Measurements from ENCODE around the gene CCDC60.

CCDC60 gene, protein sequence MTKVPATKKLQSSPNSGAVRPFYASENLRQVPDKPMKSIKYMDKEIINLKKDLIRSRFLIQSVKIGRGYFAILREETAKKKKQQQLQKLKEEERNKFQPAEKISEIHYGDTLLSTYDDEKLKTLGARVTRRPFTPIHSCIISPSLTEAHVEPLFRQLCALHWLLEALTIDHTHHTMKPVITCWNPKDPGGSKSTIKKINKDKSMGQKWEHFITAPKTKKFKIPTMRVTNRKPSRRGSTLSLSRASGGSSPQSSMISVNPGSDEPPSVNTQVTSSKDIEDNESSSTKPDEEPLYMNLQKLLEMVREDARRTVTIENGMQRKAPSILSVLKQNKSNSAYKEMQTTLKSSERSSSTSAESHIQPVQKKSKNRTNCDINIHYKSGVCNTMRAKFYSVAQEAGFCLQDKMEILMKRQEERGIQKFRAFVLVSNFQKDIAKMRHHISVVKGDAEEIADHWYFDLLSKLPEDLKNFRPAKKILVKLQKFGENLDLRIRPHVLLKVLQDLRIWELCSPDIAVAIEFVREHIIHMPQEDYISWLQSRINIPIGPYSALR

DNA sequence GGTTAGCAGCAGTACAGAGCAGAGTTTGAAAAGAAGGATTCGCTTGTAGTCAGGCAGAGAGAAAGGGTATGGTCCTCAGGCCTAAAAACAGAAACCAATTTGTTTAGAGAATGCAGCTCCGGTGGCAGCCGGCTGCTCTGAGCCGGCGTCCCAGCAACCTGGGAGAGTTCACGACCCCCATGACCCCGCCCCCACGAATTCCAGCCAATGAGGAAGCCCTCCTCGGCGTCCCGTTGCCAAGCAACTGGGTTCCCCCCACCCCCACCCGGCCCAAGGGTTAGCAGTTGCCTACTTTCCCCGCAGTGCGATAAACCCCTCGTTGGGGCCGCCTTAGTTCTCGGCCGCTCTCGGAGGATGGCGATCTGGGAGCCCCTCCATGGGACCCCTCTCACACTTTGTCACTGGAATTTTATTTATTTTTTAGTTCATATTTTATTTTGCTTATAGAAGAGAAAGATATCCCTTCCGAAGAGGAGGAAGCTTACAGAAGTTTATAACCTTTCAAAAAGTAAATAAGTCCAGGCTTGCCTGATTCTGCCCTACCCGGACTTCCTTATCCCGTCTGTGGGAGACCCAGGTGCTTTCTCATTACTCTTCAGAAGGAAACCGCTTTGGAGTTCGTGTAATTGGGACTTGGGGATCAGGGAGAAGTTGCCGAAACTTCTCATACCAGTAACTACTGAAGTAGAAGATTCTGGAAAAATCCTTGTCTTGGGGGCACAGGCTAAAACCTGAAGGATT is at the start of gene CCDC60:
Gene CCDC60 (plus strand): TSS at position 300 of the 741 bp plus-strand sequence. CDS start 448 bp downstream, outside the sequence.
- peak; percentile 30 for DNase-seq (ENCODE audit: extremely low spot score)
- ChIA-PET CTCF (interaction anchor here (1.0 kb wide), 1 partner anchor 77 kb away, joined by 5 read pairs; no protein-coding TSS in a partner anchor), POLR2A (no interaction called here)
- TF ChIP-seq FOXM1 (IDR thresholded peaks at IDR 0.05; ENCODE audit: borderline replicate concordance) (no peak), LEF1 (IDR thresholded peaks at IDR 0.05; ENCODE audit: borderline replicate concordance) (no peak), SUZ12 (IDR thresholded peaks at IDR 0.05) (no peak), L3MBTL2 (conservative IDR thresholded peaks at IDR 0.05) (no peak), SP1 (IDR thresholded peaks at IDR 0.05) (no peak), ARNT (IDR thresholded peaks at IDR 0.05) (no peak)
- TF ChIP-seq, protein P1, sequence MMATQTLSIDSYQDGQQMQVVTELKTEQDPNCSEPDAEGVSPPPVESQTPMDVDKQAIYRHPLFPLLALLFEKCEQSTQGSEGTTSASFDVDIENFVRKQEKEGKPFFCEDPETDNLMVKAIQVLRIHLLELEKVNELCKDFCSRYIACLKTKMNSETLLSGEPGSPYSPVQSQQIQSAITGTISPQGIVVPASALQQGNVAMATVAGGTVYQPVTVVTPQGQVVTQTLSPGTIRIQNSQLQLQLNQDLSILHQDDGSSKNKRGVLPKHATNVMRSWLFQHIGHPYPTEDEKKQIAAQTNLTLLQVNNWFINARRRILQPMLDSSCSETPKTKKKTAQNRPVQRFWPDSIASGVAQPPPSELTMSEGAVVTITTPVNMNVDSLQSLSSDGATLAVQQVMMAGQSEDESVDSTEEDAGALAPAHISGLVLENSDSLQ (IDR thresholded peaks at IDR 0.05) = no peak

DNA sequence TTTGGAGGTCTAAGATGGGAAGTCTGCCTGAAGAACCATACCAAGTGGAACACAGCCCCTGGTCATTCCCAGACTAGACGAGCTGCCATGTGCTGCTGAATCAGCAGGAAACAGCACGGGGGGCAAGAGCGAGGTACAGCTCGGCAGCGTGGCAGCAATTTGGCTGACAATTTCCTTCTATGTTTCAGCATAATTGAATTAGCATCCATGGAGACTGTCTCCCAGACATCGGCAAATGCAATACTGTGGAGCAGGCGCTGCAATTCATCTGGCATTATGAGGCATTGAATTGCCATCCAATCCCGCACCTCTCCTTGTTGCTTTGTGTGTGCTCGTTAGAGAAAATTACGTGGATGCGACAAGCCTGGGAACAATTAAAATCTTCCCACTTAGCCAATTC is 46.0 kb upstream of the CCDC60 start:
- TF ChIP-seq L3MBTL2 (conservative IDR thresholded peaks at IDR 0.05) (no peak), ZNF384 (IDR thresholded peaks at IDR 0.05) (no peak), CTBP1 (IDR thresholded peaks at IDR 0.05; ENCODE audit: borderline replicate concordance) (no peak), FOXK2 (IDR thresholded peaks at IDR 0.05) (no peak), SUZ12 (IDR thresholded peaks at IDR 0.05) (no peak), HDGF (IDR thresholded peaks at IDR 0.05; ENCODE audit: borderline replicate concordance) (no peak), TARDBP (IDR thresholded peaks at IDR 0.05) (no peak), FOXM1 (IDR thresholded peaks at IDR 0.05; ENCODE audit: borderline replicate concordance) (no peak), NFRKB (IDR thresholded peaks at IDR 0.05) (no peak), ELF4 (IDR thresholded peaks at IDR 0.05) (no peak), BHLHE40 (IDR thresholded peaks at IDR 0.05; ENCODE audit: borderline replicate concordance) (no peak), LEF1 (IDR thresholded peaks at IDR 0.05; ENCODE audit: borderline replicate concordance) (no peak), SP1 (IDR thresholded peaks at IDR 0.05) (no peak), ARNT (IDR thresholded peaks at IDR 0.05) (no peak), FOXA1 (IDR thresholded peaks at IDR 0.05) (no peak)
- TF ChIP-seq, protein P1 (IDR thresholded peaks at IDR 0.05) = no peak
- ChIA-PET CTCF (interaction anchor here (0.6 kb wide), 1 partner anchor 14 kb away, joined by 5 read pairs; no protein-coding TSS in a partner anchor), POLR2A (no interaction called here)
- no peak for DNase-seq (ENCODE audit: extremely low spot score)

DNA sequence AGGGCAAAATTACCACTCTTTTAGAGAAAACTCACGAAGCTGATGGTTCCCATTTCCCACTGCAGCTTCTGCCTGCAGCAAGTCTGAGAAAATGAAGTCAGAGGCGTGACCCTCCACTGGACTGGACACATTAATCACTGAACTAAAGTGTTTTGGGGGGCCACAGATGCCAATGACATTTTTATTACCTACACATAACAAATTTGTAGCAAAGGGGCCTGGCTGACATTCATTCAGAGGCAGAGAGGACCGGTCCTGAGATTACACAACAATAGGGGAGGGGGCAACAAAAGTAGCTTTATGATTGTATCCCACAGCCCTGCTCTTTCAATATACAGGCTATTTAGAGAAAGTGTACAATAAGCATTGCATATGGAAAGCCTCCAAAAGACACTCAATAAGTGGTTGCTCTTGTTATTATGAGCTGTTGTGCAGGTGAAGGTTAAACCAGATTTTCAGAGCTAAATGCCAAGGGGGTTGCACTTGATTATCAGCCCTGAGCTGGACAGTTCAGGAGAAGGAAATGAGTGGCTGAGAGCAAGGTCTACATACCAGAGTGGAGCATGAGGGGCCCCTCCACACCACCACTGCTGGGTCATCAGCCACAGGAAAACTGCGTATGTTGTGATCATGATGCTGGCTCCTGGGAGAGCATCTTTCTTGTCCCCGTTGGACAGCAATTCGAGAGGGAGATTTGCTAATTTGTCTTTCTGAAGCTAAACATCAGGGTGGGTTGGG is 41.5 kb upstream of the CCDC60 start:
- ChIA-PET CTCF (no interaction called here), POLR2A (no interaction called here)
- DNase-seq (ENCODE audit: extremely low spot score) = no peak
- TF ChIP-seq FOXM1 (IDR thresholded peaks at IDR 0.05; ENCODE audit: borderline replicate concordance) (no peak), SP1 (IDR thresholded peaks at IDR 0.05) (no peak), TARDBP (IDR thresholded peaks at IDR 0.05) (no peak), FOXA1 (IDR thresholded peaks at IDR 0.05) (no peak), HDGF (IDR thresholded peaks at IDR 0.05; ENCODE audit: borderline replicate concordance) (no peak), CTBP1 (IDR thresholded peaks at IDR 0.05; ENCODE audit: borderline replicate concordance) (no peak), ARNT (IDR thresholded peaks at IDR 0.05) (no peak), SUZ12 (IDR thresholded peaks at IDR 0.05) (no peak), ZNF384 (IDR thresholded peaks at IDR 0.05) (no peak), FOXK2 (IDR thresholded peaks at IDR 0.05) (no peak), BHLHE40 (IDR thresholded peaks at IDR 0.05; ENCODE audit: borderline replicate concordance) (no peak), LEF1 (IDR thresholded peaks at IDR 0.05; ENCODE audit: borderline replicate concordance) (no peak), ELF4 (IDR thresholded peaks at IDR 0.05) (no peak), L3MBTL2 (conservative IDR thresholded peaks at IDR 0.05) (no peak), NFRKB (IDR thresholded peaks at IDR 0.05) (no peak)
- TF ChIP-seq, protein P1 (IDR thresholded peaks at IDR 0.05) = no peak

DNA sequence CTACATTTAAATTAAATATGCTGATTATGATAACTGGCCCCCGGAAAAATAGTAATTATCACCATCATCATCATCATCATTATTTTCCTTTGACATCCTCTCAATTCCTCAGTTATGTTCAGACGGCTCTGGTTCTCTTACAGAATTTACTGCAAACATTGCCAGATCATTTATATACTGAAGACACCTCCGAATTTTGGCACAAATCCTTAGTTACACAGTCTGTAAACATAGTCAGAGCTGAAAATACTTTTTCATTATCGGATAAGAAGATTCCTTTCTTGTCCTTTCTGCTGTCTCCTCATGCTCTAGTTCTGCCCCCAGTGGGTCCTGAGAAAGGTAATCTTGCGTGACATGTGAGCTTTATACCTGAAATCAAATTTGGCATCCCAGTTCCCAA is 40.3 kb upstream of the CCDC60 start:
- DNase-seq (ENCODE audit: extremely low spot score) = no peak
- CTCF ChIA-PET = no interaction called here
- POLR2A ChIA-PET = no interaction called here
- TF ChIP-seq NFRKB (IDR thresholded peaks at IDR 0.05) (no peak), FOXA1 (IDR thresholded peaks at IDR 0.05) (no peak), SP1 (IDR thresholded peaks at IDR 0.05) (no peak), ZNF384 (IDR thresholded peaks at IDR 0.05) (no peak), L3MBTL2 (conservative IDR thresholded peaks at IDR 0.05) (no peak), FOXK2 (IDR thresholded peaks at IDR 0.05) (no peak), TARDBP (IDR thresholded peaks at IDR 0.05) (no peak), HDGF (IDR thresholded peaks at IDR 0.05; ENCODE audit: borderline replicate concordance) (no peak), CTBP1 (IDR thresholded peaks at IDR 0.05; ENCODE audit: borderline replicate concordance) (no peak), LEF1 (IDR thresholded peaks at IDR 0.05; ENCODE audit: borderline replicate concordance) (no peak)
- TF ChIP-seq, protein P1 (IDR thresholded peaks at IDR 0.05) = no peak
